OCI-LY3 (cell line): ENCODE data around the gene PTCD2.

Experiments used
- EZH2phosphoT487 ChIP-seq: fragments of 200-600 bp; shearing (Covaris generic); IDR thresholded peaks from 2 replicates; pipeline ENCODE4 v1.6.1; 2018; ENCODE audit warnings: antibody characterized with exemption, mixed run types, low read depth
- TF ChIP-seq, protein P1 (sequence below): fragments of 200-600, 300-600 bp; sonication (generic); IDR thresholded peaks from 2 replicates; pipeline ENCODE4 v1.5.1; 2014; ENCODE audit warnings: antibody characterized with exemption, low read length, low read depth

DNA sequence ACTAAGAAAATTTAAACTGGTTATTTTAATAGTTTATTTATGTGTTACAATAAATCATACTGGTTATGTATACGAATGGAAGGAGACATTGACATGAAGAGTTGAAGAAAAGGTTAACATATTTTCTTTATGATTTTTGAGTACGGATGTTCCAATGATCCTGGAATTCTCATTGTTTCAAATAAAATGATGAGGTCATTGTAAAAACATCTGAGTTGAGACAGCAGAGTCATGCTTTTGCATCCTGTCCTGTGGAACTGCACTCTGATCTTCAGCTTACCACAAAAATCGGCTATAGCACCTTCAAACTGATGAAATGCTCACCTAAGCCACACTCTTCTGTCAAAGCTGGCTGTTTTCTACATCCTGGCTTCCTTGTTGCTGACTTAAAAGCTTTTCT, 67.8 kb downstream of the PTCD2 start:
- TF ChIP-seq, protein P1, sequence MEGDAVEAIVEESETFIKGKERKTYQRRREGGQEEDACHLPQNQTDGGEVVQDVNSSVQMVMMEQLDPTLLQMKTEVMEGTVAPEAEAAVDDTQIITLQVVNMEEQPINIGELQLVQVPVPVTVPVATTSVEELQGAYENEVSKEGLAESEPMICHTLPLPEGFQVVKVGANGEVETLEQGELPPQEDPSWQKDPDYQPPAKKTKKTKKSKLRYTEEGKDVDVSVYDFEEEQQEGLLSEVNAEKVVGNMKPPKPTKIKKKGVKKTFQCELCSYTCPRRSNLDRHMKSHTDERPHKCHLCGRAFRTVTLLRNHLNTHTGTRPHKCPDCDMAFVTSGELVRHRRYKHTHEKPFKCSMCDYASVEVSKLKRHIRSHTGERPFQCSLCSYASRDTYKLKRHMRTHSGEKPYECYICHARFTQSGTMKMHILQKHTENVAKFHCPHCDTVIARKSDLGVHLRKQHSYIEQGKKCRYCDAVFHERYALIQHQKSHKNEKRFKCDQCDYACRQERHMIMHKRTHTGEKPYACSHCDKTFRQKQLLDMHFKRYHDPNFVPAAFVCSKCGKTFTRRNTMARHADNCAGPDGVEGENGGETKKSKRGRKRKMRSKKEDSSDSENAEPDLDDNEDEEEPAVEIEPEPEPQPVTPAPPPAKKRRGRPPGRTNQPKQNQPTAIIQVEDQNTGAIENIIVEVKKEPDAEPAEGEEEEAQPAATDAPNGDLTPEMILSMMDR, result no peak
- TF ChIP-seq EZH2phosphoT487, result no peak
